Cardiac muscle cell (in vitro differentiated cells and primary cell): Measurements from ENCODE around the gene TMEM127. TPM values are rescaled to one million over a fixed set of nuclear protein-coding genes. Genes with fewer than 3 reads are reported as not detected.
A peak's percentile ranks its signal among the peaks of the same experiment; 100 is the strongest.

Experiments used
- DNase-seq, 2 donors: peaks; one replicate each; pipeline versions ENCODE4 v3.0.0 to v3.0.0-alpha.2; 2010 to 2017; ENCODE audit warnings: low read depth in 1 of 2, low spot score in 1 of 2
- H3K27ac ChIP-seq: fragments of 200-600 bp; sonication (generic); 2 replicates; pipeline ENCODE4 v1.5.1; 2016
- H3K27me3 ChIP-seq: fragments of 200-600 bp; sonication (generic); 2 replicates; pipeline ENCODE4 v1.6.0; 2016; ENCODE audit warnings: control low read depth
- H3K36me3 ChIP-seq: fragments of 200-600 bp; sonication (generic); 2 replicates; pipeline ENCODE4 v1.5.1; 2016; ENCODE audit warnings: control low read depth
- H3K4me1 ChIP-seq: fragments of 200-600 bp; sonication (generic); 2 replicates; pipeline ENCODE4 v1.8.1; 2017; ENCODE audit warnings: low read depth, mild to moderate bottlenecking, mixed run types
- H3K4me3 ChIP-seq: fragments of 200-600 bp; sonication (generic); 2 replicates; pipeline ENCODE4 v1.5.1; 2016; ENCODE audit warnings: mild to moderate bottlenecking
- H3K9me3 ChIP-seq: fragments of 200-600 bp; sonication (generic); 2 replicates; pipeline ENCODE4 v1.5.1; 2017; ENCODE audit warnings: low read depth, mild to moderate bottlenecking, control low read depth
- CTCF ChIP-seq: IDR thresholded peaks from 2 replicates; pipeline ENCODE4 v1.5.1; 2012; ENCODE audit warnings: low read depth, mild to moderate bottlenecking, low read length
- polyA plus RNA-seq: library from polyadenylated mRNA; unstranded; fragments of >200 nt; fragmentation: Nextera tagmentation; extraction: Ambion mirVana; gene quantifications from 2 replicates; pipeline ENCODE4 v1.2.1, GENCODE V29; 2016
- total RNA-seq: library from RNA; depleted of rRNA; stranded (reverse); fragments of >200 nt; gene quantifications from 2 replicates; pipeline ENCODE4 v1.2.3, GENCODE V29; 2016

Gene TMEM127
- total and polyA plus RNA-seq, 2 experiments from 2014 or later = 59.1 to 71.0 TPM

- TF ChIP-seq CTCF = no peak
- Histone ChIP-seq H3K4me3 (no peak overlapping the region), H3K4me1 (peaks cover 6% of the 10 kb centered on the region), H3K27ac (peak overlapping the region; percentile 67), H3K36me3 (peaks cover 18% of the 10 kb centered on the region), H3K9me3 (no peaks in the 10 kb centered on the region), H3K27me3 (no peaks in the 10 kb centered on the region)
- DNase-seq = no peak
Observed at GRCh38 chr2:96250188-96250587, 15.6 kb downstream of the TMEM127 start.

GRCh38 chr2:96249654-96250053 is 16.1 kb downstream of the TMEM127 start:
- peaks cover 16% of the 10 kb centered on the region for H3K36me3 ChIP-seq
- no peak overlapping the region for H3K4me3 ChIP-seq
- no peaks in the 10 kb centered on the region for H3K9me3 ChIP-seq
- H3K27ac ChIP-seq = peak overlapping the region; percentile 67
- peak in 1 of 2 donors; percentile 51 for DNase-seq
- TF ChIP-seq CTCF = no peak
- peaks cover 6% of the 10 kb centered on the region for H3K4me1 ChIP-seq
- no peaks in the 10 kb centered on the region for H3K27me3 ChIP-seq

GRCh38 chr2:96248624-96249023 is 17.2 kb downstream of the TMEM127 start:
- no peaks in the 10 kb centered on the region for H3K27me3 ChIP-seq
- DNase-seq = no peak
- peaks cover 9% of the 10 kb centered on the region for H3K36me3 ChIP-seq
- no peak overlapping the region for H3K27ac ChIP-seq
- no peaks in the 10 kb centered on the region for H3K9me3 ChIP-seq
- no peak for TF ChIP-seq CTCF
- H3K4me3 ChIP-seq = no peak overlapping the region
- peaks cover 6% of the 10 kb centered on the region for H3K4me1 ChIP-seq

GRCh38 chr2:96247896-96248295 is 17.9 kb downstream of the TMEM127 start:
- TF ChIP-seq CTCF = no peak
- no peak for DNase-seq
- H3K36me3 ChIP-seq = peaks cover 3% of the 10 kb centered on the region
- no peaks in the 10 kb centered on the region for H3K27me3 ChIP-seq
- no peak overlapping the region for H3K4me3 ChIP-seq
- peaks cover 6% of the 10 kb centered on the region for H3K4me1 ChIP-seq
- no peaks in the 10 kb centered on the region for H3K9me3 ChIP-seq
- no peak overlapping the region for H3K27ac ChIP-seq

GRCh38 chr2:96247009-96247408 is 18.8 kb downstream of the TMEM127 start:
- no peaks in the 10 kb centered on the region for H3K36me3 ChIP-seq
- no peak for DNase-seq
- peaks cover 6% of the 10 kb centered on the region for H3K4me1 ChIP-seq
- no peak for TF ChIP-seq CTCF
- no peak overlapping the region for H3K27ac ChIP-seq
- no peak overlapping the region for H3K4me3 ChIP-seq
- H3K9me3 ChIP-seq = no peaks in the 10 kb centered on the region
- H3K27me3 ChIP-seq = no peaks in the 10 kb centered on the region
